Activated CD8-positive, alpha-beta memory T cell treated with anti-CD3 and anti-CD28 coated beads for 48 hours (primary cell): ENCODE data around the gene SMC4.

Source experiments
- DNase-seq, 3 experiments: peaks; one replicate each; pipeline ENCODE4 v3.0.0-alpha.2; 2020; ENCODE audit warnings: low read depth in 2 of 3, low spot score in 2 of 3

The SMC4 gene

GRCh38 chr3:160475153-160475552, 75.7 kb downstream of the SMC4 start:
- no peak for DNase-seq

GRCh38 chr3:160475884-160476283, 76.4 kb downstream of the SMC4 start:
- DNase-seq = no peak

- no peak for DNase-seq
Measured at GRCh38 chr3:160477750-160478149, 78.3 kb downstream of the SMC4 start.

GRCh38 chr3:160478338-160478737, 78.9 kb downstream of the SMC4 start:
- DNase-seq = no peak

GRCh38 chr3:160479376-160479775, 79.9 kb downstream of the SMC4 start:
- DNase-seq = no peak

- DNase-seq = no peak
Measured at GRCh38 chr3:160480931-160481330, 81.5 kb downstream of the SMC4 start.

GRCh38 chr3:160481856-160482255, 82.4 kb downstream of the SMC4 start:
- no peak for DNase-seq

GRCh38 chr3:160482796-160483195, 83.3 kb downstream of the SMC4 start:
- DNase-seq = no peak
